HFF-Myc (cell line): ENCODE measurements around the gene SYDE1.

ENCODE experiments used
- DNase-seq: peaks from one replicate; pipeline ENCODE4 v3.0.0-alpha.2; 2011; ENCODE audit warnings: low read depth; ENCODE audit errors: extremely low read depth
- H3K4me3 ChIP-seq: replicated peaks from 2 replicates; pipeline ENCODE4 v1.5.1; 2011; ENCODE audit warnings: low read depth, mild to moderate bottlenecking, control low read depth, low read length
- TF ChIP-seq, protein P1 (sequence below): IDR thresholded peaks from 2 replicates; pipeline ENCODE4 v1.5.1; 2012; ENCODE audit warnings: mild to moderate bottlenecking, low read depth, low read length, control low read depth; ENCODE audit errors: missing control alignments

SYDE1 gene

DNA sequence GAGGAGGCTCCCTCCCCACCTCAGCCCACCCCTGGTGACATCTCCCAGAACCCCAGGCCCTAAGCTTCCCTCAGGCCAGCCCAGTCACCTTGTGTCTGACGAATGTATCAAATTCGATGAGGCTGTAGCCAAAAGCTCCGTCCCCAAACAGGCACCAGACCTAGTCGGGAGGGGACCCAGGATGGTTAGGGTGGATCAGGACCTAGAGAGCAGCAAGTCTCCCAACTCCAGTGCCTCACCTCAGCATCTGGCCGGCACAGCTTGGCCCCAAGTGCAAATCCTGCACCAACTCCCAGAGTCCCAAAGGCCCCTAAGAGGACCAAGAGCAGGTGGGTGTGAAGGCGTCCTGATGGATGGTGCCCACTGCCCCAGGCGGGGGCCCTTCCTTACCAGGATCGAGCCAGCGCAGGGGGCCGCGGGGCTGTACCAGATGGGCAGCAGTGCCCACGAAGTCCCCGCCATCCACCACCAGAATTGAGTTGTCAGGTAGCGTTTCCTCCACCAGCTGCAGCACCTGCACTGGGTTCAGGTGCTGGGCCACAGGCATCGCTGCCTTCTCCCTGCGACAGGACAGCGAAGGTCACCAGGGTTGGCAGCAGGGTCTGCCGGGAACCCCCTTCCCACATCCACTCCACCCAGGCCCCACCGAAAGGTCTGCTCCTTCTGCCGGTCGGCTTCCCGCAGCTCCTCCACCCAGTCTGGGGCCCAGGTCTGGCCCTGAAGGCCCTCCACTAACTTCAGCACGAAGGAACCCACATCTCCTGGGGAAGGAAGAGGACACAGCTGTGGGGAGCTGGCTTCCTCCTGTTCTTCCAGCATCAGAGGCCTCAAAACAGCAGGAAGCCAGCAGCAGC, 8.8 kb downstream of the SYDE1 start:
- no peak overlapping the region for H3K4me3 ChIP-seq
- no peak for DNase-seq
- TF ChIP-seq, protein P1, sequence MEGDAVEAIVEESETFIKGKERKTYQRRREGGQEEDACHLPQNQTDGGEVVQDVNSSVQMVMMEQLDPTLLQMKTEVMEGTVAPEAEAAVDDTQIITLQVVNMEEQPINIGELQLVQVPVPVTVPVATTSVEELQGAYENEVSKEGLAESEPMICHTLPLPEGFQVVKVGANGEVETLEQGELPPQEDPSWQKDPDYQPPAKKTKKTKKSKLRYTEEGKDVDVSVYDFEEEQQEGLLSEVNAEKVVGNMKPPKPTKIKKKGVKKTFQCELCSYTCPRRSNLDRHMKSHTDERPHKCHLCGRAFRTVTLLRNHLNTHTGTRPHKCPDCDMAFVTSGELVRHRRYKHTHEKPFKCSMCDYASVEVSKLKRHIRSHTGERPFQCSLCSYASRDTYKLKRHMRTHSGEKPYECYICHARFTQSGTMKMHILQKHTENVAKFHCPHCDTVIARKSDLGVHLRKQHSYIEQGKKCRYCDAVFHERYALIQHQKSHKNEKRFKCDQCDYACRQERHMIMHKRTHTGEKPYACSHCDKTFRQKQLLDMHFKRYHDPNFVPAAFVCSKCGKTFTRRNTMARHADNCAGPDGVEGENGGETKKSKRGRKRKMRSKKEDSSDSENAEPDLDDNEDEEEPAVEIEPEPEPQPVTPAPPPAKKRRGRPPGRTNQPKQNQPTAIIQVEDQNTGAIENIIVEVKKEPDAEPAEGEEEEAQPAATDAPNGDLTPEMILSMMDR: no peak

DNA sequence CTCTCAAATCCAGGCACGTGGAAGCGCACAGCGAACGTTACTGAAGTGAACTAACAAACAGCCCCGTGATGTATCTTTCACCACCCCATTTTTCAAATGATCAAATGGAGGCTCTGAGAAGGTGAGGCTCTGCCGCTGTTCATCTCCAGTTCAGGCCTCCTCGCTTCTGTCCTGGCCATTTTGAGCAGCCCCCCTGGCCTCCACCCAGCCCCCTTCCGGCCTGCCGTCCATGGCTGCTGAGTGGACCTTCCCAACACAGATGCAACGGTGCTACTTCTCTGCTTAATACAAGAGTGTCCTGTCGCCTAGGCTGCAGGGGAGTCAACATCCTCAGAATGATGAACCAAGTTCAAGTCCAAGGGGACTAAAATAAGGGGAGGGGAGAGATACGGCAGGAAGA, 9.7 kb downstream of the SYDE1 start:
- DNase-seq: no peak
- H3K4me3 ChIP-seq: no peak overlapping the region
- TF ChIP-seq, protein P1: no peak

DNA sequence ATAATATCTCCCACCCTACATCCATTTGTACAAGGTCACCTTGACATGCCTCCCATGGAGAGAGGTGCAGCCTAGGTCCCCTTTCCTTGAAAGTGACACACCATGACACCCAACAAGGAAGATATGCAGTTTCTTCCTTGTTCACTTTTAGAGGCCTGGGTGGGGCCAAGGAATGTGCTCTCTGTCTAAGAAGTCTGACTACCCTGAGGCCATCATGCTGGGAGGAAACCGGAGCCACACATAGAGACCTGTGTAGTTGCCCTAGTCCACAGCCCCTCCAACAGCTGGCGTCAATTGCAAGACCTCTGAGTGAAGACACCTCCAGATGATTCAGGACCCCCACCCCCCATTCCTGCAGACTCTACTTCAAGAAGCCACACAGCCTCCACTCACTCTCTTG, 11.0 kb downstream of the SYDE1 start:
- DNase-seq: no peak
- TF ChIP-seq, protein P1: no peak
- no peak overlapping the region for H3K4me3 ChIP-seq

DNA sequence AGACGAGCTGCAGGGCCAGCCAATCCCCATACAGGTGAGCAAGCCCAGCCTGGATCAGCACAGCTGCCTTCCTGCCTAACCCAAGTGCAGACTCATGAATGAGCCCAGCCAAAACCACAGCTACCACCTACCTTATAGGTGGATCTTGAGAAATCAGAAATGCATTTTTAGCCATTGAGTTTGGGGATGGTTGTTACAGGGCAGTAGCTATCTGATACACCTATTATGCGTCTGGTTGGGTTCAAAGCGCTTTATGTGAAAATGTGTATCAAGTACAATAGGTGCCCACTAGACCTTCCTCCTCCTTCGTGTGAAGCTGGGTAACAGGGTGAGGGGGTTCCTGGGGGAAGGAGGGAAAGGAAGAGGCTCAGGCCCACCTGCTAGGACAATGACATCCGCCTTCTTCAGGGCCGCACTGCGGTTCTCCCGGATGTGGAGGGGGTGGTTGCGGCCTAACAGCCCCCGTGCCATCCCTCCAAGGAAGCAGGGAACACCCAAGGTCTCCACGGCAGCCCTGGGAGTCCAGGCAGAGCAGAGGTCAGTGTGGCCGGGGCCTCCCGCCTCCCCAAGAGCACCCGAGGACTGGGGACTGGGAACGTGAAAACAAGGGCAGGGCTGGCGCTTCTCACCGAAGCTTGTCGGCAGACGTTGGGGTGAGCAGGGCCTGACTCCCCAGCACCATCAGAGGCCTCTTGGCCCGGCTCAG, 11.7 kb downstream of the SYDE1 start:
- TF ChIP-seq, protein P1: no peak
- no peak overlapping the region for H3K4me3 ChIP-seq
- DNase-seq: no peak

DNA sequence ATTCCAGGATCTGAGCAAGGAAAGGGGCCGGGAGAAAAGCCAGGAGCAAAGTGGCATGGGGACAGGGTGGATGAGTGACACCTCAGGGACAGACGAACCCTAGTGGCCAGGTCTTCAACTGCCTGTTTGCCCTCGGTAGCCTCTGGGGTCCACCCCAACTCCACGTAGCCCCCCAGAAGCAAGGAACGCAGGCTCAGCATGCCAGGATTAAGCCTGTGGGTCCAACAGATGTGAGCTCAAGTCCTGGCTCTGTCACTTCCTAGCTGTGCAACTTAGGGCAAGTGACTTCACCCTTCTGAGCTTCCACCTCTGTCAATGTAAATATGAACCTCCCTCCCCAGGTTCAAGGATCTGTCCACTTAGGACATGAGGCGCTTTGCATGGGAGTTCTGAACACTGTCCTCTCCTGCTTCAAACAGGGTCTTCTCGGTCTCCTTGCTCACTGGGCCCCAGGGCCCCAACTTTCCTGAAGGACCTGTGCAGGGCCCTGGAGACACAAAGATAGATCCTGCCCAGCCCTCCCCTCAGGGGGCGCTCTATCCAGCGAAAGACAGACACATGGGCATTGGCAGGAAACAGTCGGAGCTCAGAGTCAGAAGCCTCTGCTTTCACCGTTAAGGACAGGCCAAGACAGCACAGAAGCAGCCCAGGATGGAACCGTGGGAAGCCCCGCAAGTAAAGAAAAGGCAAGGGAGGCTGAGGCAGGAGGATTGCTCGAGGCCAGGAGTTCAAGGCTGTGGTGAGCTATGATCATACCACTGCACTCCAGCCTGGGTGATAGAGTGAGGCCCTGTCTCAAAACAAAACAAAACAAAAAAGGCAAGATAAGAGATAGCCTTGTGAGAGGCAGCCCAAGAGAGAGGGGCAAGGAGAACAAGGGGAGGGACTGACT, 13.2 kb downstream of the SYDE1 start:
- no peak overlapping the region for H3K4me3 ChIP-seq
- DNase-seq: no peak
- TF ChIP-seq, protein P1: no peak

DNA sequence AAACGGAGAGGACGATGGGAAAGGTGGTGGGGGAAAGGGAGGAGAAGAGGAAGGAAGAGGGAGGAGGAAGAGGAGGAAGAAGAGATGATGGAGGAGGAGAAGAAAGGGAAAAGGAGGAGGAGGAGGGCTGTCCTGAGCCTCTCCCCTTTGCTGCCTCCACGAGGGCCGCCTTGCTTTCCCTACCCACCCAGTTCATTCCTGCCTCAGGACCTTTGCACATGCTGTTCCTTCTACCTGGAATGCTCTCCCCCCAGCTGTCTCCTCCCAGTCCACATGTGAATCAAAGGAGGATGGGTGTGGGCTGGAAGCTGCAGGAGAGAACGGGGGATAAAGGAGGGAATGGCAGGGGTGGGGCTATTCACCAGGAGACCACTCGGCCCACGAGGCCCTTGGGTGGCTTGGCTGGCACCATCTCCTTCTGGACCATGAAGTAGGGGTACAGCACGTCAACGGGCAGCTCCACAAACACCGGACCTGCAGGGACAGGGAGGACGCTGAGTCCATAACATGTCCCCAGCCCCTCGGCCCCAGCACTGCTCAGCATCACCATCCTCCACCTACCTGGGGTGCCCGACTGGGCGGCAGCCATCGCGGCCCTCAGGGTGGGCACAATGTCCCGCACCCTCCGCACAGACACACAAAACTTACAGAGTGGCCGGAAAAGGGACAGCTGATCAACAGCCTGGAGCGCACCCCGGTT, 15.3 kb downstream of the SYDE1 start:
- DNase-seq: no peak
- no peak overlapping the region for H3K4me3 ChIP-seq
- TF ChIP-seq, protein P1: no peak
